Activated CD8-positive, alpha-beta memory T cell treated with anti-CD3 and anti-CD28 coated beads, Interleukin-2, amount 50 U/mL, for 48 hours (primary cell): ENCODE measurements around the gene RPRD1A.

Experiments used
- DNase-seq: peaks from one replicate; pipeline ENCODE4 v3.0.0-alpha.2; 2020

Gene RPRD1A

DNA sequence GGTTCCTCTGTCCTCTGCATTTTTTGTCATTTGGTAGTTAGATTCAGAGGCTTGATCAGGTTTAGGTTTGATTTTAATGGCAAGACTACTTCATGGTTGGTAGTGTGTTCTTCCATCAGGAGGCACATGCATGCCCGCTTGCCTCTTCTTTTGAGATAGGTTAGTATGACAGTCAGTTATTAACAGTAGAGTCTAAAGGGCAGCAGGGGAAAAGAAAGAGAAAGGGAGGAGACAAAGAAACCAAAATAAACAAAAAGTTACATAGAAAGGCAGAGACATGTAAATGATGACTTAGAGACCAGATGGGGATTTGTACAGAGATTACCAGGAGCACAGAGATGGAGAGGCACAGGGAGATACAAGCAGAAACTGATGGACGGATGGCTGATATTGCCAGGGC is 105.0 kb downstream of the RPRD1A start:
- no peak for DNase-seq

DNA sequence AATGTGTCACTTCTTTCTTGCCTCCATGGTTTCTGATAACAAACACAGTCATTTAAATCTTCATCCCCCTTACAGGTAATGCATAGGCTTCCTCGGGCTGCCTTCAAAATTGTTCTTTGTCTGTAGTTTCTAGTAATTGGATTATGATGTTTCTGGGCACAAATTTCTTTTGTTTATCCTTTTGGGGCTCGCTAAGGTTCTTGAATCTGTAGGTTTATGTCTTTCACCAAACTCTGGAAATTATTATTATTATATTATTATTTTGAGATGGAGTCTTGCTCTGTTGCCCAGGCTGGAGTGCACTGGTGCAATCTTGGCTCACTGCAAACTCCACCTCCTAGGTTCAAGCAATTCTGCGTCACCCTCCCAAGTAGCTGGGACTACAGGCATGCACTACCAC is 111.1 kb downstream of the RPRD1A start:
- DNase-seq: no peak

DNA sequence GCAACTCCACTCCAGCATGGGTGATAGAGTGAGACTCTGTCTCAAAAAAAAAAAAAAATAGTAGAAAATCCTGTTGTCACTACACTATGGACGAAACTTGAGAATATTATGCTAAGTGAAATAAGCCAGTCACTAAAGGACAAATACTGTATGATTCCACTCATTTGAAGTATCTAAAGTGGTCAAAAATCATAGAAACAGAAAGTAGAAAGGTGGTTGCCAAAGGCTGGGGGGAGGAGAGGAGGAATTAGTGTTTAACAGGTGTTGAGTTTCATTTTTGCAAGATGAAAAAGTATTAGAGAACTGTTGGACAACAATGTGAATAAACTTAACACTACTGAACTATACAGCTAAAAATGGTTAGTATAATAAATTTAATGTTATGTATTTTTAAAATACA is 113.7 kb downstream of the RPRD1A start:
- DNase-seq: no peak

DNA sequence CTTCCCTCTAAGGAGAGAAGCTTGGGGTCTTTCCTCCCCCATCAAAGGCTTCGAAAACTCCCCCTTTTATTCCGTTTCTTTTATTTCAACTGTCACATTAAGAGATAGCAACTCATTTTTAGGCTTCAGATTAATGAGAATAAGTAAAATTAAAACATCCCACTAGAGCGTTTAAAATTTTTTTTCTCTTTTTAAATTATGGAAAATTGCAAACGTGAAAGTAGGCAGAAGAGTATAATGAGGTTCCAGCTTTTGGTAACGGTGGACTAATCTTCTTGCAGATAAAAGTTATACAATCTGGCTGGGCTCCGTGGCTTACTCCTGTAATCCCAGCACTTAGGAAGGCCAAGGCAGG is 116.8 kb downstream of the RPRD1A start:
- no peak for DNase-seq

DNA sequence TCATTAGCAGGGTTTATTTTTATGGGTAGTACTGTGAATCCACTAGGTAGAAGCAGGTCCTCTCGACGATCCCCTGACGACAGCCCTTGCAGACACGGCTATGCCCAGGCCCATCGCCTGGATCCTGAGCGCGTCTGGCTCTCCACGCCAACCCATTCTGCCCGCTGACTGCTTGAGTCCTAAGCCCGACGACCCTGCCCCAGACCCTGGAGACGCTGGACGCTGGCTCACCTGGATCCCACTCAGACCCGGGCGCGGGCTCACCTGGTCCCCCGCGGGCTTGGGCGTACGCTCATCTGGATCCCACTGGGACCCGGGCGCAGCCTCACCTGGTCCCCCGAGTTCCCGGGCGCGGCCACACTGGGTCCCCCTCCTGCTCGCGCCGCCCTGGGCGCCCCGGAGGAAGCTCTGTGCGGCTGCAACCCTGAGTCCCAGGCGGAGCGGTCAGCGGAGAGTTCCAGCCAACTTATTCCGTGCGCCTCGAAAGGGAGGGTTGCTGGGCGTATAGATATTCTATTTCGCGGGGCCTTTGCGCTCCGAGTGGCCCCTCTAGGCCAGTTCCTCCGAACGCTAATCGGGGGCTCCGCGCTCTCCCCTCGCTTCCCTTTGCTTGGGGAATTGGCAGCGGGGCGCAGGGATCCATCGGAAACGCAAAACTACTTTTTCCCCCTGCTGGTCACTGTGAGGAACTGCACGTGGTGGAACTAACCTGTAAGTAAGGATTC is 117.3 kb downstream of the RPRD1A start:
- peak; percentile 70 for DNase-seq

DNA sequence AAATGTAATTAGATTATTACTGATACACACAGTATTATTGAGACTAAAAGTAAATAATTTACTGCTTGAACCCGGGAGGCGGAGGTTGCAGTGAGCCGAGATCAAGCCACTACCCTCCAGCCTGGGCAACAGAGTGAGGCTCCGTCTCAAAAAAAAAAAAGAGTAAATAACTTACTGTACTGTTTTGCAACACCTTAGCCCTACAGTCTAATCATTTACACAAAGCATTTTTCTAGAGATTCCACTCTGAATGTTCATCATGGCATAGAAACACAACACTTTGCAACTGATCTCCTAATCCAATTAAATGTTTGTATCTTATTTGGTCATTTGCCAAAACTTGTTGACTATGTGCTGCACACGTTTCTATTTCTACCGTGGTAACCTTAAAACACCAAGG is 118.3 kb downstream of the RPRD1A start:
- no peak for DNase-seq

DNA sequence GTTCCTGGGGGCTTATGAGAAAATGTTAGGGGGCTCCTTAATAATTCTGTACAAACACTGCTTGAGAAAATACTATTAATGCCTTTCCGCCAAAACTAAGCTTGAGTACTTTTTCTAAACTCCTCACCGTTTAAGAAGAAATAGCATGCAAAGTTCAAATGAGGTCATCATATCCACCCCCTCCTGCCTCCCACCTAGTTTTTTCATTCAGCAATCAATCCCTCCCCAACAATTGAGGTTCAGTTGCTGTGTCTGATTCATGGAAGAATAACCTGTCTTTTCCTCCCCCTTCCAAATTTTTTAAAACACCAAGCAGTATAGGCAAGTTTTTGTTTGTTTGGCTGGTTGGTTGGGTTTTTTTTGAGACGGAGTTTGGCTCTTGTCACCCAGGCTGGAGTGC is 119.3 kb downstream of the RPRD1A start:
- DNase-seq: no peak

DNA sequence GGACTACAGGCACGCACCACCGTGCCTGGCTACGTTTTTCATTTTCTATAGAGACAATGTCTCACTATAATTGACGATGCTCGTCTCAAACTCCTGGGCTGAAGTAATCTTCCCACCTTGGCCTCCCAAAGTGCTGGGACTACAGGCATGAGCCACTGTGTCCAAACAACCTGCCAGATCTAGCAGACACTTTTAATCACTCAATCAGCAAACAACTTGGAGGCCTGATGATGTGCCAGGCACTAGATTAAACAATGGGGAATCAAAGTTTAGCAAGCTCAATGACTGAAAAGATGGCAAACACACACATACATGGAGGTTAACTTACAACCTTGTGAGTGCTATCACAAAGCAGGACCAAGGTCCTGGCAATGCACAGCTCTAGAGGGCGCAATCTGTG is 124.7 kb downstream of the RPRD1A start:
- no peak for DNase-seq

DNA sequence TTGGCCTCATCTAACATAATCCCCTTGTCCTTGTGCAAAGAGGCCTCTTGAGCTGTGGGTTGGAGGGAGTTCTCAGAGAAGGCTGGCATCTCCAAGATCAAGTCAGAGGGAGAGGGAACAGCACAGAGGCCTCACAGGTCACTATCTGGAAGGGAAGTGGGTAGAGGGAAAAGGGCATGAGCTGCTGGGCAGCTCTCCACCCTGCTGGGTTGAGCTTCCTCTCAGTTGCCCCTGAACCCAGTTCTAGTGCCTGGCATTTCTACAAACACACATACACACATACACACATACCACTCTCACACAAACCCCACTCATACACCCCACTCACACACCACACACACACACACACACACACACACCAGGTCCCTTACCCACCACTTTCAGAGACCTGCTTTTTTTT is 125.2 kb downstream of the RPRD1A start:
- no peak for DNase-seq

DNA sequence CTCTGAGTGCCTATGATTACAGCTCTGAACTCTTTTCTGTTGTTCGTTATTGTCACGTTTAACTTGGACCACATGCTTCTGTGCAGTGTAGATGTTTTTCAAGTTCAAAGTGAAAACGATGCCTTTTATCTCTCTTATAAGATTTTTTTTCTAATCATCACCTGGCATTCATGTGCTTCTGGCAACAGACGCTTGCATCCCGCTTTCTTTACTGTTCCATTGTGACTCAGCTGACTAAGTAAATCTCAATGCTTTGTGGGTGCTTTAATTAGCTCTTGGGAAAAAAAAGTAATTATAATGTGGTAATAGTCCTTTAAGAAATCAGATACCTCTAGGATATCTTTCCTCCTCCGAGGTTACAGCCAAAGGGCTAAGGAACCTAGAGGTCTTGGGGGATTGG is 126.1 kb downstream of the RPRD1A start:
- no peak for DNase-seq
